ENCODE results near the gene CEP164.

Gene CEP164

DNA sequence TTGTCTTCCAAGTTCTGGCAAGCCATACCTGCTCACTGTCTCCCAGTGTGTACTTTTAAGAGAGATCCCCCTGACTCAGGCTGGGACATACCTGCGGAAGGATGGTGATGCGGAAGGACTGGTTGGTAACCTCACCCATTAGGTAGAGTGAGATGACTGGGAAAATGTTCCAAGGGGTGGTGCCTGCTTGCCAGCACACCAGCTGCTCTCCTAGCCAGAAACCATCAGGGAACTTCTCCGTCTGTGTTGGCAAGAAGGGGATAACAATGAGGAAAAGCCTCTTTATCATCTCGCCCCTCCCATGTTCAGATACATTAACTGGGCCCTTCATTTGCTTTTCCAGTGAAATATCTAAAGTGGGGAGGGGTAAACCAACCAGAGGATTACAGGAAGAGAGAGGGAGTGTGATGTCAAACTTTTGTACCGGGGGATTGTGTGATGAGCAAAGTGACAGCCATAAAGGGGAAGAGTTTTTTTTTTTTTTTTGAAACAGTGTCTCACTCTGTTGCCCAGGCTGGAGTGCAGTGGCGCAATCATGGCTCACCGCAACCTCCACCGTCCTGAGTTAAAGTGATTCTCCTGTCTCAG, 36.8 kb upstream of the CEP164 start, which contains the start of gene BACE1-AS:
Gene BACE1-AS, plus strand, starts transcription at position 538 of the 588 bp plus-strand sequence.
- Histone ChIP-seq H3K79me2 (ENCODE audit: control insufficient read depth, insufficient read depth, low read length, unreplicated experiment) (no peaks in the 10 kb centered on the region), H2AFZ (ENCODE audit: low read length, unreplicated experiment) (no peak within 1 kb of the TSS), H3K36me3 (ENCODE audit: insufficient read depth, low read length) (peaks cover 23% of the 10 kb centered on the region; the same call in 1 of the 2 replicates), H3K27ac (ENCODE audit: low read depth, low read length) (no peak within 1 kb of the TSS), H3K27me3 (ENCODE audit: insufficient read depth, low read length) (no peaks in the 10 kb centered on the region), H3K4me1 (ENCODE audit: control insufficient read depth, insufficient read depth, low read length, unreplicated experiment) (no peaks in the 10 kb centered on the region), H3K4me3 (ENCODE audit: low read depth, low read length) (no peak within 1 kb of the TSS)

DNA sequence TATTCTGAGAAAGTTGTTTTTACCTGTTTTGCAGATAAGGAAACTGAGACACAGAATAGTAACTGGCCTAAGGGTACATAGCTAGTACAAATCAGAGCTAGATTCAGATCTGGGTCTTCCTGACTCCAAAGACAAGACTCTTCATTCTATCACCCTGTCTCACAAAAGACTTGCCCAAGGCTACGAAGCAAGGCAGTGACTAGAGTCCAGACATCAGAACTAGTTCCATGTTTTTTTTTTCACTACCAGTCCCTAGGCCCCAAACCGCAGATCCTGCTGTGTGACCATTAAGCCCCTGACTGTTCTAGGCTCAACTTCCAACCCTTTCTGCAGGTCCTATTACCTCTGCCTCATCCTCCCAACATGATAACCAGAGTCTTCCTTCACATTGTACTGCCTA, 35.0 kb upstream of the CEP164 start:
- Histone ChIP-seq H2AFZ (ENCODE audit: low read length, unreplicated experiment) (no peak overlapping the region), H3K79me2 (ENCODE audit: control insufficient read depth, insufficient read depth, low read length, unreplicated experiment) (no peaks in the 10 kb centered on the region), H3K27ac (ENCODE audit: low read depth, low read length) (no peak overlapping the region), H3K4me1 (ENCODE audit: control insufficient read depth, insufficient read depth, low read length, unreplicated experiment) (no peaks in the 10 kb centered on the region), H3K27me3 (ENCODE audit: insufficient read depth, low read length) (no peaks in the 10 kb centered on the region), H3K4me3 (ENCODE audit: low read depth, low read length) (no peak overlapping the region), H3K36me3 (ENCODE audit: insufficient read depth, low read length) (peaks cover 23% of the 10 kb centered on the region; the same call in 1 of the 2 replicates)

DNA sequence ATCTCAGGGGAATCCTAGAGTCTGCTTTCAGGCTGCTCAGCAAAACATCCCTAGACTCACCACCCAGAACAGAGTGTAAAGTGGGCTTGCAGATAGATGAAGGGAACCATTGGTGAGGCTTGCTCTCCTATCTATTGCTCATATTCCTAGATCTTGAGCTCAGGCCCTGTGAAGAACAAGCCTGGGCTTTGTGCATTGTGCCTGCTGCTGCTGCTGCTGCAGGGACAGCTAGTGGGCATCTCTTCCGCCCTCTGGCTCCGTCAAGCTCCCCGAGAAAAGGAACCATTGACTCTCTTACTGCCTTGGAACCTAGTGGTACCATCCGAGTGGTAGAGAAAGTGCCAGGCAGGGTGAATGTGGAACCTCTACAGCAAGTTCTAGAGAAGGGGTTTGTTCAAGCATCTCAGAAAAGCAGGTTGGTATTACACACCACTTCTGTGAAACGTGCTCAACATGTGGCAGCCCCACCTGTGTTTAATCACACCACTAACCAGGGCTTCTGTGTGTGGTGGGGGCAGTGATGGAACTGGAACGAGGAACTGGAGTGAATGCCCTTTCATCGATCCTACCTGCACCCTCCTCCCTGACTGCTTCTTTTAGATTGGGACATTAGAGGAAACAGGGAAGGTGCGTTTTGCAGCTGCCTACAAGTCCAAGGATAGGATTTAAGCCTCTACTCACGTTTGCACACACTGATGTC, 32.1 kb upstream of the CEP164 start:
- H3K36me3 ChIP-seq (ENCODE audit: insufficient read depth, low read length) = peaks cover 7% of the 10 kb centered on the region; the same call in 1 of the 2 replicates
- no peaks in the 10 kb centered on the region for H3K79me2 ChIP-seq (ENCODE audit: control insufficient read depth, insufficient read depth, low read length, unreplicated experiment)
- no peak overlapping the region for H3K27ac ChIP-seq (ENCODE audit: low read depth, low read length)

DNA sequence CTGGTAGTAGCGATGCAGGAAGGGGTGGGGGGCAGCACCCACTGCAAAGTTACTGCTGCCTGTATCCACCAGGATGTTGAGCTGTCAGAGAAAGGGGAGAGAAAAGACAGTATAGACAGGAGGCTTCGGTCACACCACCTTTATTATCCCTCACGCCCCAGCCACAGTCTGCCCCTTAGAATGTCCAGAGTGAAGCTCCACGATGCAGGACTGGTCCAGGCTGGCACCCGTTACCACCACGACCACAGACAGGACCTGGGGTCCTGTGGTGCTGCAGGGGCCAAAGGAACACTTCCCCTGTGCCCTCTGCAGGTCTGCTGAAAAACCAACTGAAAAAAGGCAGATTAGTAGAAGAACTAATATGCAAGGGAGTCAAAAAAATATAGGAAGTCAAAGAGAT, 30.8 kb upstream of the CEP164 start:
- Histone ChIP-seq H3K4me1 (ENCODE audit: control insufficient read depth, insufficient read depth, low read length, unreplicated experiment) (no peaks in the 10 kb centered on the region), H3K79me2 (ENCODE audit: control insufficient read depth, insufficient read depth, low read length, unreplicated experiment) (no peaks in the 10 kb centered on the region), H2AFZ (ENCODE audit: low read length, unreplicated experiment) (no peak overlapping the region), H3K4me3 (ENCODE audit: low read depth, low read length) (no peak overlapping the region), H3K27ac (ENCODE audit: low read depth, low read length) (no peak overlapping the region), H3K36me3 (ENCODE audit: insufficient read depth, low read length) (0 out of 2 replicates have a peak, but pooled peaks cover 2% of the 10 kb centered on the region), H3K27me3 (ENCODE audit: insufficient read depth, low read length) (no peaks in the 10 kb centered on the region)

More for the DNA sequence above, 32.1 kb upstream of the CEP164 start:
- Histone ChIP-seq H2AFZ (ENCODE audit: low read length, unreplicated experiment) (no peak overlapping the region), H3K4me1 (ENCODE audit: control insufficient read depth, insufficient read depth, low read length, unreplicated experiment) (no peaks in the 10 kb centered on the region), H3K4me3 (ENCODE audit: low read depth, low read length) (no peak overlapping the region), H3K27me3 (ENCODE audit: insufficient read depth, low read length) (no peaks in the 10 kb centered on the region)

DNA sequence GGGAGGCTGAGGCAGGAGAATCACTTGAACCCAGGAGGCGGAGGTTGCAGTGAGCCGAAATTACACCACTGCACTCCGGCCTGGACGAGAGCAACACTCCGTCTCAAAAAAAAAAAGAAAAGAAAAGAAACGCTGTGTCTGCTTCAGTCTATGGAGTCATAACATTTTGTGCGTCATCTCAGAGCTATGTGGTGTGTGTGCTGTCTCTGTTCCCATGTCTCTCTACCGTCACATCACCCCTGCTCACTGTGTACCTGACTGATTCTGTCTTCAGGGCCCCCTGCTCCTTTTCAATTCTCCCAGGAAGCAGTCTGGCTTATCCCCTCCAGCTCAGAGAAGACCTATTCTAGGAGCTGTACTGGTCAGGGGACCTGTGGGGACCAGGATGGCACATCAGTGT, 29.5 kb upstream of the CEP164 start:
- Histone ChIP-seq H2AFZ (ENCODE audit: low read length, unreplicated experiment) (no peak overlapping the region), H3K27me3 (ENCODE audit: insufficient read depth, low read length) (no peaks in the 10 kb centered on the region), H3K36me3 (ENCODE audit: insufficient read depth, low read length) (no peaks in the 10 kb centered on the region), H3K79me2 (ENCODE audit: control insufficient read depth, insufficient read depth, low read length, unreplicated experiment) (no peaks in the 10 kb centered on the region), H3K4me1 (ENCODE audit: control insufficient read depth, insufficient read depth, low read length, unreplicated experiment) (no peaks in the 10 kb centered on the region), H3K4me3 (ENCODE audit: low read depth, low read length) (no peak overlapping the region), H3K27ac (ENCODE audit: low read depth, low read length) (no peak overlapping the region)

DNA sequence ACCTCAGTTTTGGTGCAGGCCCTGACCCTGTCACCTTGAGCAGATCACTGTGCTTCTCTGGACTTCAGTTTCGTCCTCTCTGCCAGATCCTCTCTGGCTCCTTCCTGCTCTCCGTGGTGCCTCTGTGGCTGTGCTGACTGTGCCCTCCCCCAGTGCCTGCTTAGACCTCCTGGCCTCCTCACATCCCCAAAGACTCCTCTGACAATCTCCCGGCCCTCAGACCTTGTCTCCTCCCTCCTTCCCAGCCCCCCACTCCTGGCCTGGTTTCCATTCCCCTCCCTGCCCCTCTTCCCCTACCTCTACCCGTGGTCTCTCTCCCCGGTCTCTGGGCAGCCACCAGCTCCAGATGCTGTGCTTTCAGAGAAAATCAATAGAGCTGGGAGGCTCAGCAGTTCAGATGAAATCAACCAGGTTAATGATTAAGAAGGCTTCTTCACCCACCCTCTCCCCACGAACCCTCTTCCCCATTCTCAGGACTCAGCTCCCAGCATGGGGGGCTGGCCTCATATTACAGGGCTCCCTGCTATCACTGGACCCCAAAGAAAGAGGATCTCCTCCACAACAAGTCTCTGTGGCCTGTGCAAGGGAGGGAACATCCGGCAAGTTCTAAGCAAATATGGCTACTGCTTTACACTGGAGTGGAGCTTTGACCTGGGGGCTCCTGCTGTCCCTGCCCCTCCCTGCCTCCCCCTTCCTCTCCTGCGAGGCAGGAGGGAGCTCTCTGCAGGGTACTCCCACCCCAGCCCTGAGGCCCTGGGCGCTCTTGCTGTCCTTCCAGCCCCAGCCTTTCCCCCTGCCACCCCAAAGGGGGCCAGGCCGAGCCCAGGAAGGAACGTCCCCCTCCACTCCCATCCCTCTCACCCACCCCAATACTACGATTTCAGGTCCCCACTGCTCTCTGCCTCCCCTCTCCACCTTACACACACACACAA, 28.0 kb upstream of the CEP164 start:
- Histone ChIP-seq H3K36me3 (ENCODE audit: insufficient read depth, low read length) (no peaks in the 10 kb centered on the region), H3K27ac (ENCODE audit: low read depth, low read length) (no peak overlapping the region), H3K79me2 (ENCODE audit: control insufficient read depth, insufficient read depth, low read length, unreplicated experiment) (no peaks in the 10 kb centered on the region), H2AFZ (ENCODE audit: low read length, unreplicated experiment) (no peak overlapping the region), H3K4me1 (ENCODE audit: control insufficient read depth, insufficient read depth, low read length, unreplicated experiment) (no peaks in the 10 kb centered on the region), H3K4me3 (ENCODE audit: low read depth, low read length) (no peak overlapping the region), H3K27me3 (ENCODE audit: insufficient read depth, low read length) (no peaks in the 10 kb centered on the region)

DNA sequence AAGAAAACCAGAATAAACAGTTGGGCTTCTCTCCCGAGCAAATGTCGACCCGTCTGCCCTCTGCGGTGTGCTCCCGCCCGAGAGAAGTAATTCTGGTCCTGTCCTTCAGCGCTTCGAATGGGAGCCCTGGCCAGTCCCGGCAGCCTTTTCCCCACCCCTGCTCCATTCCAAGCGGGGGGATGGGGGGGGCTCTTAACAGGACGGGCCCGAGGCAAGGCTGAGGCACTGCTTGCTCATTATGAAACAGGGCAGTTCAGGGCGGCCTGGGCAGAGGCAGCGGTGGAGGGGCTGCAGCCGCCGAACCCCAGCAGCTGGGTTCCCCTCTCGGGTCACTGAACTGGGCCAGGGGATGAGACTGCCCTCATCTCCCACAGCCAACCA, 27.4 kb upstream of the CEP164 start:
- Histone ChIP-seq H3K36me3 (ENCODE audit: insufficient read depth, low read length) (no peaks in the 10 kb centered on the region), H3K27me3 (ENCODE audit: insufficient read depth, low read length) (no peaks in the 10 kb centered on the region), H3K27ac (ENCODE audit: low read depth, low read length) (no peak overlapping the region), H3K4me1 (ENCODE audit: control insufficient read depth, insufficient read depth, low read length, unreplicated experiment) (no peaks in the 10 kb centered on the region), H3K79me2 (ENCODE audit: control insufficient read depth, insufficient read depth, low read length, unreplicated experiment) (no peaks in the 10 kb centered on the region), H3K4me3 (ENCODE audit: low read depth, low read length) (no peak overlapping the region), H2AFZ (ENCODE audit: low read length, unreplicated experiment) (no peak overlapping the region)

DNA sequence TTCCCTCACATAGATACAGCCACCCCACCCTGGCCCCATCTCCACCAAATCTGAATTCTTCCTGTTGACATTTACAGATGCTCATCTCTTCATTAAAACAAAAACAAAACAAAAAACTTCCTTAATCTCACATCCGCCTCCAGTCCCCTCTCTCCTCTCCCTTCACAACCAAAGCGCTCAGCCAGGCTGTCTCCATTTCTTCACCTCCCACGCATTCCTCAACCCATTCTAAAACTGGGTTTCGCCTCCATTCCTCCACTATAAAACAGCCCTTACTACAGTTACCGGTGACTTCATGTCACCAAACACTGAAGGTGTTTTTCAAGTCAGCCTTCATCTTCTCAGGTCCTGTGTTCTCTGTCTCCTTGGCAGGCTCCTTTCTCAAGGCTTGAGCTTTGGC, 26.9 kb upstream of the CEP164 start:
- Histone ChIP-seq H3K36me3 (ENCODE audit: insufficient read depth, low read length) (no peaks in the 10 kb centered on the region), H3K4me1 (ENCODE audit: control insufficient read depth, insufficient read depth, low read length, unreplicated experiment) (no peaks in the 10 kb centered on the region), H2AFZ (ENCODE audit: low read length, unreplicated experiment) (no peak overlapping the region), H3K79me2 (ENCODE audit: control insufficient read depth, insufficient read depth, low read length, unreplicated experiment) (no peaks in the 10 kb centered on the region), H3K27ac (ENCODE audit: low read depth, low read length) (no peak overlapping the region), H3K27me3 (ENCODE audit: insufficient read depth, low read length) (no peaks in the 10 kb centered on the region), H3K4me3 (ENCODE audit: low read depth, low read length) (no peak overlapping the region)

DNA sequence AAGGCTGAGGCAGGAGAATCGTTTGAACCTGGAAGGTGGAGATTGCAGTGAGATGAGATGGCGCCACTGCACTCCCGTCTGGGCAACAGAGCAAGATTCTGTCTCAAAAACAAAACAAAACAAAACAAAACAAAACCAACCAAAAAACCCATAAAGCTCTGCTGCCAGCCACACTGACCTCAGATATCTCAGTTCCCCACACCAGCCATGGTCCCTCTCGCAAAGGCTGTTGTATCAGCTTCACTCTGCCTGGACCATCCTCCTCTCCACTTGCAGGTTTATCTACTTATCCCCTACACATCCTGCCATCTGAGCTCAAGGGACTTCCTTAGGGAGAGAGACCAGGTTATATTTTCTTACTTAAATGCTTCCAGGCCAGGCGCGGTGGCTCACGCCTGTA, 25.4 kb upstream of the CEP164 start:
- Histone ChIP-seq H3K4me3 (ENCODE audit: low read depth, low read length) (no peak overlapping the region), H3K27ac (ENCODE audit: low read depth, low read length) (no peak overlapping the region), H3K4me1 (ENCODE audit: control insufficient read depth, insufficient read depth, low read length, unreplicated experiment) (no peaks in the 10 kb centered on the region), H3K36me3 (ENCODE audit: insufficient read depth, low read length) (no peaks in the 10 kb centered on the region), H3K79me2 (ENCODE audit: control insufficient read depth, insufficient read depth, low read length, unreplicated experiment) (no peaks in the 10 kb centered on the region), H2AFZ (ENCODE audit: low read length, unreplicated experiment) (no peak overlapping the region), H3K27me3 (ENCODE audit: insufficient read depth, low read length) (no peaks in the 10 kb centered on the region)

DNA sequence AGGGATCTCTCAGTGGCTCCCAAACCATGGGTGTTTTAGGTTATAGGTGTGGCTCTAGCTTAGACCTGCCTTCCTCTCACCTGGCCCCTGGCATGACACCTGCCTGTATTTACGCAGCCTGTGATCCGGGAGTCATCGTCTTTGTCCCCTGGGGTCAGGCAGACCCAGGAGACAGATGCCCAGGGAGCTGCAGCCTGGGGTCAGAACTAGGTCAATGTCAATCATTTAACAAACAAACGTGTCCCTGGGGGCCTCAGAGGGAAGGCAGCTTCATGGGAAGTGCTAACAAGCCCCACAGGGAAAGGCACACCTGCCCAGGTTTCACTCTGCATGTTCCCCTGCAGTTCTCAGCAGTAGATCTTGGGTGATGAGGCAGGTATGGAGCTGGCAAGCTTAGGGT, 24.6 kb upstream of the CEP164 start:
- H3K27ac ChIP-seq (ENCODE audit: low read depth, low read length) = no peak overlapping the region
- no peaks in the 10 kb centered on the region for H3K79me2 ChIP-seq (ENCODE audit: control insufficient read depth, insufficient read depth, low read length, unreplicated experiment)
- H3K27me3 ChIP-seq (ENCODE audit: insufficient read depth, low read length) = no peaks in the 10 kb centered on the region
- no peak overlapping the region for H2AFZ ChIP-seq (ENCODE audit: low read length, unreplicated experiment)
- H3K36me3 ChIP-seq (ENCODE audit: insufficient read depth, low read length) = no peaks in the 10 kb centered on the region
- H3K4me1 ChIP-seq (ENCODE audit: control insufficient read depth, insufficient read depth, low read length, unreplicated experiment) = no peaks in the 10 kb centered on the region
- H3K4me3 ChIP-seq (ENCODE audit: low read depth, low read length) = no peak overlapping the region

Data from ACC112 (cell line).